ENCODE results near the gene IMMP2L.

The IMMP2L gene

DNA sequence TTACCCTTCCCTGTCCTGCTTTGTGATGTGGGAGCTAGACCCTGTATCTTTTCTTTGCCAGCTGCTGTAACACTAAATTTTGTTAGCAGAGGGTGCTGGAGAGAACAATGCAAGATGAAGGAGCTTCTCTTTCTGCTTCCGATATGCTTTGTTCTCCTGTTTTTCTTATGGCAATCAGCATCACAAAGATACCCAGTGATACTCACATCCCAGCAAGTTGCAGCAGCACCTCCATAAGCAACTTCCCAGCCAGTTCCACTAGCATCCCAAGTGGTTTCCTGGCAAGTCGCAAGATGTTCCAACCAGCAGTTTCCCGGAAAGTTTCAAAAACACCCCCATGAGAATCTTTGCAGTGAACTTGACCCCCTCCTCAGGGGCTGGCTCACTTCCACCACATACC, 148.6 kb downstream of the IMMP2L start:
- H3K4me3 ChIP-seq (ENCODE audit: low read length): no peak overlapping the region
- no peak for DNase-seq (ENCODE audit: low read depth, low spot score)

DNA sequence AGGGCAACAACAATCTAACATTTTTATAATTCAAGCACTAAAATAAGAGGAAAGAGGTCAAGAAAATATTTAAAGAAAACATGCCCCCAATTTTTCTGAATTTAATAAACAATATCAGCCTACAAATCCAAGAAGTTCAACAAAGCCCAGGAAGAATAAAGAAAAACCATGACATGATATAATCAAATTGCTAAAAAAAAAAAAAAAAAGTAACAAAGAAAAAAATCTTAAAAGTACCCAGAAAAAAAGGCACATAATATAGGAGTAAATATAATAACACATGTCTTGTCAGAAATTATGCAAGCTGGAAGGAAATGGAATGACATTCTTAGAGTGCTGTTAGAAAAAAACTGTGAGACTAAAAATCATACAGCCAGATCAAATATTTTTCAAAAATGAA, 151.4 kb downstream of the IMMP2L start:
- no peak for DNase-seq (ENCODE audit: low read depth, low spot score)
- H3K4me3 ChIP-seq (ENCODE audit: low read length): no peak overlapping the region

DNA sequence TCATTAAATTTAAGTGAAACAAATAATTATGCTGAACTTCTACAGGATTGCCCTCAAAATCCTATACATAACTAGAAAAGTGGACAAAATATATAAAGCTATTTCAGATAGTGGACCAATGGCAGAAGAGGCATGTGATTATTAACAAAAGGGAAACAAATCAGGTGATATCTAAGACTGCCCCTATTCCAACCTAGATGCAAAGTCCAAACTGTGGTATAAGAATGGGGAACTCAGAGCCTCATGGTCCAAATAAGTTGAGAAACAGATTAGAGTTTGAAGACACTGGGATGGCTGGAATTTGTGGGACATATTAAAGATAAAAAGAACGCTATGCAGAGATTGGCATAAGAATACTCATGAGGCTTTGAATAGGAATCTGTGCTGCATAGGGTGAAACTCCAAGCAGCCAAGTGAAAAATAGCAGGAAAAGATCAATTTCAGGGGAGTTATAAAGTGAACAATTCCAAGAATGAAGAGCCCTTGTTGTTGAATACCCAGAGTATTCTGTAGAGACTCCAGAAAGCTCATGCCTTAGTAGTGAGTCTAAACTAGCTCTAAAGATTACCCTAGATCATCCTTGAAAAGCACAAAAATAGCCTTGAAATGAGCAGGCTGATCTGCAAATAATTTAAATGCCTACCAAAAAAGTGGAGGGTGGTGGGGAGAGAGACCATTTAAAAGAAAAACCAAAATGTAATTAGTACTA, 152.4 kb downstream of the IMMP2L start:
- H3K4me3 ChIP-seq (ENCODE audit: low read length): no peak overlapping the region
- no peak for DNase-seq (ENCODE audit: low read depth, low spot score)

DNA sequence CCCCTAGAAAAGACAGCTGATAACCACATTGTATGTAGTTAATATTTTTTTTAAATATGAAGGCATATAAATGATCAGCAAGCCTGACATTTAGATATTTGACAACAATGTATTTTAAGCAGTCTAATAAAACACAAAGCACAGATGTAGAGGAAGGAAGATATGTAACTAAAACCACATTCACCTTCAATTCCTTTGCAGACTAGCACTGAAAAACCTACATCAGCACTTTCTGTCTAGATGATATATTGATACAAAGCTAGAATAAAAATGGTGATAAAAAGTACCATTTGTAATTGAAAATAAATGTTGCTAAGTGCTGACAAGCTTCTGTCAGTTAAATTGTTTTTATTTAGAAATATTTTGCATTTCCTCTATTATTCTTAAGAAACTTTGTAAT, 153.6 kb downstream of the IMMP2L start:
- DNase-seq (ENCODE audit: low read depth, low spot score): no peak
- H3K4me3 ChIP-seq (ENCODE audit: low read length): no peak overlapping the region

DNA sequence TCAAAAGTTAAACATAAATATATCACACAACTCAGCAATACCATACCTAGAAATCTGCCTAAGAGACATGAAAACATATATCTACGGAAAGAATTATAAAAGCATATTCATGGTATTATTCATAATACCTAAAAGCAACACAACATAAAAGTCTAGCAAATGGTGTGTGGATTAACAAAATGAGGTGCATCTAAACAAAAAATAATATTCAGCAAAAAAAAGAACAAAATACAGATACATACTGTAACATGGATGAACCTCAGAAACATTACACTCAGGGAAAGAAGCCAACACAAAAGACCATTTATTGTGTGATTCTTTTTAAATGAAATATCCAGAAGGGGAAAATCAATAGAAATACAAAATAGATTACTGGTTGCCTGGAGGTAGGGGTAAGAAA, 155.0 kb downstream of the IMMP2L start:
- no peak overlapping the region for H3K4me3 ChIP-seq (ENCODE audit: low read length)
- no peak for DNase-seq (ENCODE audit: low read depth, low spot score)

DNA sequence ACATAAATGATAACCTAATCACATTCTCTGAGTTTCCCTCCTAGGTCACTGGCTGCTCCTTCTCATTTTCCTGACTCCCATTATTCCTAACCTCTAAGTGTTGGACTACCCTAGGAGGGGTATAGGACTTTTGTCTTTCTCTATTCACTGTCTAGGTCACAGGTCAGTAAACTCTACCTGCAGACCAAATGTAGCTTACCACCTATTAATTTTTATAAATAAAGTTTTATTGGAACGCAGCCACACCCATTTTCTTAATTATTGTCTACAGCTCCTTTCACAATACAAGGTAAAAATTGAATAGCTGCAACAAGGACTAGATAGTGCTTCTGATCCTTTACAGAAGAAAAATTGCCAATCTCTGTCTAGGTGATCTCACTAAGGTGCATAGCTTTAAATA, 156.7 kb downstream of the IMMP2L start:
- DNase-seq (ENCODE audit: low read depth, low spot score): no peak
- no peak overlapping the region for H3K4me3 ChIP-seq (ENCODE audit: low read length)

DNA sequence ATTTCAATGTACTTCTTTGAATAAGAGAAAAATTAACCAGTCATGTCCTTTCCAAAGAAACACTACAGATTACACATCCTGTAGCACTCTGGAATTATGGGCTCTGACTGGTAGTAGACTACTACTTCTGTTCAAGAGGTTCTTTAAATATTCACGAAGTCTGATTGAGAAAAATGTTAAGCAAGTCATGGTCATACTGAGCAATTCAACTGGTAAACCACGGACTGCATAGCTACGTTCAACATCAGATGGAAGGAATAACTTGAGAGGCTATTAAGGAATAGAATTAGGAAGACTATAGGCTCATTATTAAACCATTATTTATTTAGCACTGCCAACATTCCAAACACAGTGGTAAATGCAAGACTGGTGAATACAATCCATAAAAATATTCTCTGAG, 160.8 kb downstream of the IMMP2L start:
- no peak overlapping the region for H3K4me3 ChIP-seq (ENCODE audit: low read length)
- DNase-seq (ENCODE audit: low read depth, low spot score): no peak

DNA sequence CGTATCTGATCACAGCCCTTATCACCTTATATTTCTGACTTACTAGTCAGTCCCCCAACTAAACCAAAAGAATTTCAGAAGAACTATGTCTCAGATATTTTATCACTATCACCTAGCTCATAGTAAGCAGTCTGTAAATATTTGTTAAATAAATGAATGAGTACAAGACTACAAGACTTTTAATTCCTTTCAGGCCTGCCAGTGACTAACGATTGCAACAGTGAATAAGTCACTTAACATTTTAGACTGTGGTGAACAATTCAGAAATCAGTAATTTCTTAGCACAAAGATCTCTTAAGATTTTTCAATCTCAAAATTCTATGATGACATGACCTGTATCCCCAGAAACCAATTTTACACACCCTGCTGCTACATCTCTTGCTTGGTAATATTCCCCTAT, 162.2 kb downstream of the IMMP2L start:
- no peak for DNase-seq (ENCODE audit: low read depth, low spot score)
- H3K4me3 ChIP-seq (ENCODE audit: low read length): no peak overlapping the region

DNA sequence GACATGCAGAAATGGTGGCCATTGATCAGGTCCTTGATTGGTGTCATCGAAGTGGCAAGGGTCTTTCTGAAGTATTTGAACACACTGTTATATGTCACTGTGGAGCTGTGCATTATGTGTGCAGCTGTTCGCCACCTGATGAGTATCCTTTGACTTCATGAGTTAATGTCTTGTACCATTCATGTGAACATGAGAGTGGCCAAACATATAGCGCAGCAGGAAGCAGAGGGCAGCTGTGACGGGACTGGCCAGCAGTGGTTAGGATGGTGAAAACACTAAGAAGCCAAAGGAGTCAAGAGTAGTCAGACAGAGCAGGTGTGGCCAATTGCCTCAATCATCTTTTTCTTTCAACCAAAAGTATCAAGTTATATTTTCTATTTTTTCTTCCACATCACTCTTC, 167.4 kb downstream of the IMMP2L start:
- H3K4me3 ChIP-seq (ENCODE audit: low read length): no peak overlapping the region
- no peak for DNase-seq (ENCODE audit: low read depth, low spot score)

DNA sequence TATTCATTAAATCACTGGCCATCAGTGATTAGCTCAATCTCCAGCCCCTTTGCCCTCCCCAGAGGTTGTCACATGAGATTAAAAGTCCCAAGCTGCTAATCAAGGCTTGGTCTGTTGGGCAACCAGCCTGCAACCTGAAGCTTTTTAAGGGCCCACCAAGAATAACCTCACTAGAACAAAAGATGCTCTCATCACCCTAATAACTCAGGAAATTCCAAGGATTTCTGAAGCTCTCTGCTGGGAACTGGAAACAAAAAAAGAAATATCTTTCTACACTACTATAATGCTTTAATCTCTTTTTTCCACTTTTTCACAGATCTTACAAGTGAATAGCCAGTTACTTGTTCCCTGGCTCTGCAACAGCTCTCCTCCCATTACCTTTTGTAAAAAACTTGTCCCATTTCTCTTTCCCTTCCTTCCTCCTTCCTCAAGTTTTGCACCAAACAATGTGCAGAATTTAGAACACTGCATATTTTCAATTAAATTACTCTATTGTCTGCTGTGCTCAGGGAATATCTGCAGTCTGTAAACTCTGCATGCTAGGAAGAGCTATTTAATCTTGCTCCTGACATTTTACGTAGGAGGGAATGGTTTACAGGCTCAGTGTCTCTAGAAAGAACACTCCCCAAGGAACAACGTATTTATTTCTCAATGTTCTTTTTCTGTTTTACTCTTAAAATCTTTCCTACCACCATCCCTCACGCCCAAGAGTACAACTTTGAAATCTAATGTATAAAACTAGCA, 169.1 kb downstream of the IMMP2L start:
- no peak overlapping the region for H3K4me3 ChIP-seq (ENCODE audit: low read length)
- DNase-seq (ENCODE audit: low read depth, low spot score): no peak

DNA sequence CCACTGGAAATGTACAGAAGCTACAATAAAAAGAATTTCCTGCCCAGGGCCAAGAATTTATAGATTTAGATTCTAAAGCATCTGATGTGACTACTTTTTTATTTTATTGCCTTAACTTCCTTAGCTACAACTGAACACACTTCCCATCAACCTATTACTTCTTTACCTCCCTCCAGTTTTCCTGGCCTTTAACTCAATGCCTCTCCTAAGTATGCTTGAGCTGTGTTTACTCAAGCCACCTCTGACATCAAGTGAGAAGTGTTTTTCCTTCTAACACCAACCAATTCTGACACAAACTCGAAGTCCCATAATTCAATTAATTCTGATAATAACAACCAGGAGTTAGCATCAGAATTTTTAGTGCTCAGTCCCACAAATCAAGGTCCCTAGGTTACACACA, 170.0 kb downstream of the IMMP2L start:
- no peak overlapping the region for H3K4me3 ChIP-seq (ENCODE audit: low read length)
- DNase-seq (ENCODE audit: low read depth, low spot score): no peak

DNA sequence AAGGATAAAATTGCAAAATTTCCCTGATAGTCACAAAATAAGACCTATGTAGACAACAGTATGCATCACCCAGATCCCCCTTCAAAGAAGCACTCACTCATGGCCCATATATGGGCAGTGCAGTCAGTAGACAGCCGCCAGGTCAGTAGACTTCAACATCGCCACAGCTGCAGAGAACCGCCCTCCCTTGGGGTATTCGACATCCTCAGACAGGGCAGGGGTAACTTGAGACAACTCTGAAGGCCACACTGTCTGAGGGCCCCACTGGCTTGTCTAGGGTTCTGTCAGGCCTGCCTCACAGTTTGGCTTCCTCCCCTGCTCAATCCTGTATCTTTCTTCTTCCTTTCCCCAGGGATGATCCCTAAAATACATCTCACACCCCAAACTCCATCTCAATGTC, 172.3 kb downstream of the IMMP2L start:
- no peak overlapping the region for H3K4me3 ChIP-seq (ENCODE audit: low read length)
- DNase-seq (ENCODE audit: low read depth, low spot score): no peak

DNA sequence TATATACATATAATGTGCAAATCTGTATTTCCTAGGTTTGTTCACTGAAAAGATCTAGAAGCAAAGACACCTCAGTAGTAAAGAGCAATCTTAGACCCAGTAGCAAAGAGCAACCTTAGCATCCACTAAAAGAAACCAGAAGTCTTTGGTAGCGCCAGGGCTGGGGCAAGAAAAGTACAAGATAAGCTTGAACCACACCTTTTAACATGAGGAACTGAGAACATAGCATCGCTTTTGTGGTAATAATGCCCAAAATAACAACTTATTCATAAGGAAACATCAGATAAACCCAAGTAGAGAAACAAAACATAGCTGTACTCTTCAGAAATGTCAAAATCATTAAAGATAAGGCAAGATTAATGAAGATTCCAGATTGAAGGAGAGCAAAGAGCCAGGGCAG, 173.4 kb downstream of the IMMP2L start:
- DNase-seq (ENCODE audit: low read depth, low spot score): no peak

DNA sequence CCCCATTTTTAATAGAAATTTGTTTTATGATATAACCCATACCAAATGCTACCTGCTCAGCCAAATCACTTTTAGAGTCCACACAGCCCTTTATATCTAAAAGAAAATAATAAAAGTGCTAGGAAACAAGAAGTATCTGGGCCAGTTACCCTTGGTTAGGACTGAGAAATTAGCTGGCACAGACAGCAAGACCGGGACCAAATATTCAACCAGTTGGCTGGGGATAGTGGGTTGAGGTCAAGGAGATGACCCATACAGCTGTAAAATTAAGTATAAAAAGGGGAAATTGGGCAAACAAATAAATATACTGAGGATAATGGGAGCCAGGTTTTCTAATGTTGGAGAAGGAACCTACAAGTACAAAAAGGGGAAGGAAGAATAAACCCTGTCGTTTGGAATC, 174.3 kb downstream of the IMMP2L start:
- H3K4me3 ChIP-seq (ENCODE audit: low read length): no peak overlapping the region
- no peak for DNase-seq (ENCODE audit: low read depth, low spot score)

More for the DNA sequence above, 173.4 kb downstream of the IMMP2L start:
- no peak overlapping the region for H3K4me3 ChIP-seq (ENCODE audit: low read length)

DNA sequence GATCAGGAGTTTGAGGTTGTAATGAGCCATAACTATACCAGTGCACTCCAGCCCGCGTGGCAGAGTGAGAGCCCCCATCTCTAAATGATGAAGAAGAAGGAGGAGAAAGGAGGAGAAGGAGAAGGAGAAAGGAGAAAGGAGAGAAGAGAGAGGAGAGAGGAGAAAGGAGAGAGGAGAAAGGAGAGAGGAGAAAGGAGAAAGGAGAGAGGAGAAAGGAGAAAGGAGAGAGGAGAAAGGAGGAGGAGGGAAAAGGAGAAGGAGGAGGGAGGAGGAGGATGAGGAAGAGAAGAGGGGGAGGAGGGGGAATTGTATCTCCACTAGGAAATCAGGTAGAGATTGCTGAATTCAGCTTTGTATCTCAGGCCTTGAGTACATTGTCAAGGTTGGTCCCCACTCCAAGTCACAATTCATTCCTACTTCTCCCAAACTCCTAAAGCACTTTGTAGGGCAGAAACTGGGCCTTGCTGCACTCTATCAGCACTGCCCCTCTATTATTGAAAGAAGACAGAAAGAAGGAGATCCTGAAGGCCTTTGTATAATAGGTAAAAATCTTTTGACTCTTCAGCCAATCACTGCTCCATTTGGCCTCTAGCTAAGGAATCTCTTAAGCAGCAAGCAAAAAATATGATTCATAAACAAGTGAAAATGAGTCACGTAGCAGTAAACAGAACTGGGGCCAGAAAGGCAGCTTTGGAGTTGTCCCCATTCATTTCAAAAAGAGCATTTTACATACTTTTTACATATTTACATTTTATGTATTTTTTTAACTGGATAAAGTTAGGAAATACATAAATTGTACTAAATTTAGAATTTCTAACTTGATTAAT, 178.0 kb downstream of the IMMP2L start:
- no peak overlapping the region for H3K4me3 ChIP-seq (ENCODE audit: low read length)
- DNase-seq (ENCODE audit: low read depth, low spot score): no peak

DNA sequence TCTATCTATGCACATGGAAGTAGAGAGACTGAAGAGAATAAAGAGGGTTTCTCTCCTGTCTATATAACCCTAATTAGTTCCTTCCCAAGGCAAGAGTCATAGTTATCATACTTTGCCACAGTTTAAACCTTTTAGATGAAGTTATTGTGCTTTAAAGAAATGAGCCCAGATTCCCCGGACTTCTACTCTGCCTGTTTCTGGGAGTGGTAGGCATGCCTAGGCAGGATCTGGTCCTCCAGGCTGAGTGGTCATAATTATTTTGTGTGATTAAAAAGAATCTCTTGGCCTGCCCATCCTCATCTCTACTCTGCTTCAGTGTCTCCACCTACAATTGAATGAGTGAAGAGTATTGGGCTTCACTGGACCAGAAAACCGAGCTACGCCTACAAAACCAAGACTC, 179.2 kb downstream of the IMMP2L start:
- H3K4me3 ChIP-seq (ENCODE audit: low read length): no peak overlapping the region
- no peak for DNase-seq (ENCODE audit: low read depth, low spot score)

DNA sequence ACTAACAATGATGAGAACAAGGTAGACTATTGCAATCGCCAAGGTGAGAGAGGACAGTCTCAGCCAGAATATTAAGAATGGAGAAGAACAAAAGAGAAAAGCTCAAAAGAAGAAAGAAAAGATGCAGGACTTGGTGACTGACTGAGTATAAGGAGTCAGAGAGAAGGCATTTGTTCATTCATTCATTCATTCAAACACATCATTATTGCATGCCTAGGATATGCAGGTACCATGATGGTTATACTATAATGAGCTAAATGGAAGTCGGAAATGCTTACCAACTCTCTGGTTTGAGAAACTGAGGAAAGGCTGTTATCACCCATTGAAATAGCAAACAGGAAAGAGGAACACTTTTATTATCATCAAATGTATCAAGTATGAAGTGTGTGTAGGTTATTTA, 180.7 kb downstream of the IMMP2L start:
- no peak for DNase-seq (ENCODE audit: low read depth, low spot score)

DNA sequence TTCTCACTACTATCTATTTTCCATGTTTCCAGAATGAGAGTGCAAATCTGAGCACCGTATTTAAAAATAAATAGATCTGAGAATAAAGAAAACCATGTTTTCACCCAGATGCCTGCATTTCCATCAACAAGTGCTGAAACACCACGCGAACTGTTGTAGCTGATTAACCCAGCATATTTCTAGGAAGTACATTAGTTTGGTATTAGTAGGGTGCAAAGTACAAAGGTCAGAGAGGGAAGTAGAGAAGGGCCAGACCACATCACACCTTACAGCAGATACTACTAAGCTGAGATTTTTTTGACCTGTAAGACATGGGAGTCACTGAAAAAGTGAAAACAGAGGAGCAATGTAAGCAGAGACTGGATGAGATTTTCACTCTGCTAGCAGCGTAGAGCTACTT, 181.3 kb downstream of the IMMP2L start:
- H3K4me3 ChIP-seq (ENCODE audit: low read length): no peak overlapping the region
- no peak for DNase-seq (ENCODE audit: low read depth, low spot score)

More for the DNA sequence above, 180.7 kb downstream of the IMMP2L start:
- H3K4me3 ChIP-seq (ENCODE audit: low read length): no peak overlapping the region

DNA sequence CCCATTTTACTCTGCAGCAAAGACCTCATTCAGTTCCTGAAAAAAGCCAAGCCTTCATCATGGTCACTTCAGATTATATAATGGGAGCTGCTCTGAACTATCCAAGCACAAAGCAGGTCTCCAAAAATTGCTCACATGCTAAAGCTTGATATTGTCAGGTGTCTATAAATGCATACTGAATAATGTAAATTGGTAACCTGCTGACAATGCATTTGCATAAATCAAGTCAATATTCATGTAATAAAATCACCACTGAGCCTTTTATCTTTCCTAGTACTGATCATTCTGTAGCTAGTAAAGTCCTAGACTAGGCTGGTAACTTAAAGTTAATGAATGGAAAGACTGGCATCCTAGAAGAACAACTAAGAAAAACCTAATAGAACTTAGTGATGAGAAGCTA, 188.3 kb downstream of the IMMP2L start:
- DNase-seq (ENCODE audit: low read depth, low spot score): no peak

DNA sequence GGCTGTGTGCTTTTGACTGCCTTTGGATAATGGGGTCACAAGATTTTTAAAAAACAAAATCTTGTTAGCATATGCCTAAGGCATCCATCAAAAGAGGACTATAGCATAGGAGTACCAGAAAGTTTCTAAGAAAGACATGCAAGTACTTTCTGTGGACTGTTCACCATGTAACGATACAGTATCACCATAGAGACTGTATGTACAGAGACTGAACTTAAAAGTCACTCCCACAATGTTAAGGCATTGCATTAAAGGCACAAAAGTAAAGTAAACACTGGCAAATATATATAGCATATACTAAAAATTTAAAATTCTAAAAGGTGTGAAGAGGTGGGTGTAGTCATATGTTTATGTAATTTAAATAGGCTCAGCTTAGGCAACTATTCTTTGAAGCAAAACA, 190.9 kb downstream of the IMMP2L start:
- H3K4me3 ChIP-seq (ENCODE audit: low read length): no peak overlapping the region
- no peak for DNase-seq (ENCODE audit: low read depth, low spot score)

More for the DNA sequence above, 188.3 kb downstream of the IMMP2L start:
- H3K4me3 ChIP-seq (ENCODE audit: low read length): no peak overlapping the region
